Epithelial cell of prostate (primary cell): ENCODE data around the gene KCNQ1.

Experiments
- DNase-seq: peaks from one replicate; pipeline ENCODE4 v3.0.0-alpha.2; 2011; ENCODE audit warnings: low read depth, low spot score
- H3K27ac ChIP-seq: fragments of 450-650 bp; 2 replicates; pipeline ENCODE4 v1.5.1; 2017; ENCODE audit warnings: mild to moderate bottlenecking

Gene KCNQ1

GRCh38 chr11:2700415-2701211 lies 255.8 kb downstream of the KCNQ1 start:
- no peak for DNase-seq
- peak overlapping the region; percentile 65 for H3K27ac ChIP-seq

GRCh38 chr11:2701230-2701629 lies 256.4 kb downstream of the KCNQ1 start:
- DNase-seq: no peak
- no peak overlapping the region for H3K27ac ChIP-seq

GRCh38 chr11:2701898-2702434 lies 257.2 kb downstream of the KCNQ1 start:
- no peak for DNase-seq
- no peak overlapping the region for H3K27ac ChIP-seq

- H3K27ac ChIP-seq: no peak overlapping the region
- no peak for DNase-seq
Observed at GRCh38 chr11:2702771-2703362, 258.1 kb downstream of the KCNQ1 start.

GRCh38 chr11:2703363-2704141 lies 258.7 kb downstream of the KCNQ1 start:
- DNase-seq: no peak
- no peak overlapping the region for H3K27ac ChIP-seq

GRCh38 chr11:2704356-2704755 lies 259.5 kb downstream of the KCNQ1 start:
- no peak overlapping the region for H3K27ac ChIP-seq
- DNase-seq: no peak

- no peak overlapping the region for H3K27ac ChIP-seq
- DNase-seq: no peak
Observed at GRCh38 chr11:2704896-2705606, 260.2 kb downstream of the KCNQ1 start.

GRCh38 chr11:2706321-2706720 lies 261.5 kb downstream of the KCNQ1 start:
- DNase-seq: no peak

GRCh38 chr11:2707736-2708135 lies 262.9 kb downstream of the KCNQ1 start:
- no peak overlapping the region for H3K27ac ChIP-seq
- DNase-seq: no peak

More at GRCh38 chr11:2706321-2706720, 261.5 kb downstream of the KCNQ1 start:
- no peak overlapping the region for H3K27ac ChIP-seq

GRCh38 chr11:2708151-2708581 lies 263.4 kb downstream of the KCNQ1 start:
- H3K27ac ChIP-seq: no peak overlapping the region
- no peak for DNase-seq

- H3K27ac ChIP-seq: no peak overlapping the region
- no peak for DNase-seq
Observed at GRCh38 chr11:2708757-2709281, 264.0 kb downstream of the KCNQ1 start.

- DNase-seq: no peak
- H3K27ac ChIP-seq: no peak overlapping the region
Observed at GRCh38 chr11:2709429-2709828, 264.6 kb downstream of the KCNQ1 start.

GRCh38 chr11:2711161-2711560 lies 266.4 kb downstream of the KCNQ1 start:
- no peak overlapping the region for H3K27ac ChIP-seq
- no peak for DNase-seq

- no peak overlapping the region for H3K27ac ChIP-seq
- DNase-seq: no peak
Observed at GRCh38 chr11:2713094-2713493, 268.3 kb downstream of the KCNQ1 start.

GRCh38 chr11:2713661-2714462 lies 269.1 kb downstream of the KCNQ1 start:
- DNase-seq: no peak
- no peak overlapping the region for H3K27ac ChIP-seq

GRCh38 chr11:2714463-2714800 lies 269.6 kb downstream of the KCNQ1 start:
- DNase-seq: no peak
- H3K27ac ChIP-seq: no peak overlapping the region

- H3K27ac ChIP-seq: no peak overlapping the region
- DNase-seq: no peak
Observed at GRCh38 chr11:2714871-2715270, 270.1 kb downstream of the KCNQ1 start.

GRCh38 chr11:2715716-2716350 lies 271.0 kb downstream of the KCNQ1 start:
- no peak overlapping the region for H3K27ac ChIP-seq
- DNase-seq: no peak
